ENCODE results near the gene CHN2.

CHN2 gene

DNA sequence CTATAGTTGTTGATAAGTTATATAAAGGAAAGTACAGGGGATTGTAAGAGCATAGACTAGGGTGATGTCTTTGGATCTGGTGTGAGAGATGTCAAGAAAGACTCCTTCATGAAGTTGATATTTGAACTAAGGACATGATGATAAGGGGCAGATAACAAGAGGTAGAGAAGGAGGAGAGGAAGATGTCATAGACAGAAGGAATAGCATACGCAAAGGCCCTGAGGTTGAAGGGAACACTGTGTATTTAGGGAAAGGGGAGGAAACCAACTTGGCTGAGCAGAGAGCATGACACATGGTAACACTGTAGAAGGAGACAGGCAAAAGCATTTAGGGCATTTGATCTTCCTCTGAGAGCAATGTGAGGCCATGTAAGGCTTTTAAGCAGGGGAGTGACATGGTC lies 170.8 kb downstream of the CHN2 start:
- no peak for ATAC-seq
- TF ChIP-seq CSDC2 (CRISPR knock-in tag; IDR thresholded peaks at IDR 0.05) (no peak), SNAI2 (CRISPR knock-in tag; IDR thresholded peaks at IDR 0.05) (no peak), ESRRG (CRISPR knock-in tag; IDR thresholded peaks at IDR 0.05) (no peak), ZNF70 (CRISPR knock-in tag; IDR thresholded peaks at IDR 0.05) (peak; percentile 81), ZNF8 (CRISPR knock-in tag; IDR thresholded peaks at IDR 0.05) (no peak), TOX (CRISPR knock-in tag; IDR thresholded peaks at IDR 0.05; ENCODE audit: borderline replicate concordance) (no peak), ISL1 (CRISPR knock-in tag; IDR thresholded peaks at IDR 0.05) (no peak), ARNTL (CRISPR knock-in tag; IDR thresholded peaks at IDR 0.05; ENCODE audit: borderline replicate concordance, low read depth) (no peak)
- TF ChIP-seq, protein P1, sequence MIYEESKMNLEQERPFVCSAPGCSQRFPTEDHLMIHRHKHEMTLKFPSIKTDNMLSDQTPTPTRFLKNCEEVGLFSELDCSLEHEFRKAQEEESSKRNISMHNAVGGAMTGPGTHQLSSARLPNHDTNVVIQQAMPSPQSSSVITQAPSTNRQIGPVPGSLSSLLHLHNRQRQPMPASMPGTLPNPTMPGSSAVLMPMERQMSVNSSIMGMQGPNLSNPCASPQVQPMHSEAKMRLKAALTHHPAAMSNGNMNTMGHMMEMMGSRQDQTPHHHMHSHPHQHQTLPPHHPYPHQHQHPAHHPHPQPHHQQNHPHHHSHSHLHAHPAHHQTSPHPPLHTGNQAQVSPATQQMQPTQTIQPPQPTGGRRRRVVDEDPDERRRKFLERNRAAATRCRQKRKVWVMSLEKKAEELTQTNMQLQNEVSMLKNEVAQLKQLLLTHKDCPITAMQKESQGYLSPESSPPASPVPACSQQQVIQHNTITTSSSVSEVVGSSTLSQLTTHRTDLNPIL (CRISPR knock-in tag; IDR thresholded peaks at IDR 0.05; ENCODE audit: low read depth), result no peak

DNA sequence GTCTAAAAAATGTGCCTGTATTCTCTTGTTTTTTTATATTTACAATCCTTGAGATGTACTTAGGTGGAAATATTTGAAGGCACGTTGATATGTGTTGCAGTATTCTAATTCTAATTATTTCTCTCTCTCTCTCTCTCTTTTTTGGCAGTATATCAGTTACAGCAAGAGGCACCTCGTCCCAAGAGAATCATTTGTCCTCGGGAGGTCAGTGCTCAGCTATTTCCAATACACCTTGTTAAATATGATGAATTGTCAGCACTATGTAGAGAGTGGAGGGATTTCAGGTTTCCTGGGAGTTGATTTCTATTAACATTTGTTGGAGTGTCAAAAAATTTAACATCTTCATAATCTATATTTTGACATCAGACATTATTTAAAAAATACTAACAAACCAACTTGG lies 173.2 kb downstream of the CHN2 start:
- ATAC-seq, result no peak
- TF ChIP-seq ZC3H10 (CRISPR knock-in tag; IDR thresholded peaks at IDR 0.05) (no peak), RARB (CRISPR knock-in tag; IDR thresholded peaks at IDR 0.05) (no peak)

DNA sequence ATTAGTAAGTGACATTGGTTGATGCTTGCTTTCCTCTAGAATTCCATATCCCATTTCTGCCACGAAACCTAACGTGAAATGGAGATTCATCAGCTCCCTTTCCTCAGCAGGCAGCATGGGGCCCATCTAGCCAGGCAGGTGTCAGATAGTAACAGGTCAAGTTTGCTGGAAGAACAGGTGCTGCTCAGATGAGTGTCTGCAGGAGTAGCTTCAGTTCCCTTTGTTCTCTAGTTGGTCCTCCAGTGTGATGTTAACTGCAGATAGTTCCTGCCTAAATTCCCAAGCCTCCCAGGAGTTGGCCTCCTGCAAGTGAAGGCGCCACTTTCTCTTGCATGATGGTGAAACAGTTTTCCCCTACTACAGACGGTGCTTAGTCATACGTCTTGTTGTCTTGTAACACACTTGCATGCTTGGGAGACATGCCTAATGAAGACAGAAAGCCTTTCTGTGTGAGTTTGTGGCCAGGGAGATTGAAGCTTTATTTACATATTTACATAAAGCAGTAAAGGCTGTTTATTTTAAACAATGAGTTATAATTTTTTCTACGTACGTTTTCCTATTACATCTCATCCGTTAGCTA lies 175.4 kb downstream of the CHN2 start:
- no peak for ATAC-seq
- no peak for TF ChIP-seq RARB (CRISPR knock-in tag; IDR thresholded peaks at IDR 0.05)
- no peak for TF ChIP-seq ARNTL (CRISPR knock-in tag; IDR thresholded peaks at IDR 0.05; ENCODE audit: borderline replicate concordance, low read depth)
- no peak for TF ChIP-seq ESRRG (CRISPR knock-in tag; IDR thresholded peaks at IDR 0.05)
- no peak for TF ChIP-seq TOX (CRISPR knock-in tag; IDR thresholded peaks at IDR 0.05; ENCODE audit: borderline replicate concordance)
- TF ChIP-seq, protein P2, sequence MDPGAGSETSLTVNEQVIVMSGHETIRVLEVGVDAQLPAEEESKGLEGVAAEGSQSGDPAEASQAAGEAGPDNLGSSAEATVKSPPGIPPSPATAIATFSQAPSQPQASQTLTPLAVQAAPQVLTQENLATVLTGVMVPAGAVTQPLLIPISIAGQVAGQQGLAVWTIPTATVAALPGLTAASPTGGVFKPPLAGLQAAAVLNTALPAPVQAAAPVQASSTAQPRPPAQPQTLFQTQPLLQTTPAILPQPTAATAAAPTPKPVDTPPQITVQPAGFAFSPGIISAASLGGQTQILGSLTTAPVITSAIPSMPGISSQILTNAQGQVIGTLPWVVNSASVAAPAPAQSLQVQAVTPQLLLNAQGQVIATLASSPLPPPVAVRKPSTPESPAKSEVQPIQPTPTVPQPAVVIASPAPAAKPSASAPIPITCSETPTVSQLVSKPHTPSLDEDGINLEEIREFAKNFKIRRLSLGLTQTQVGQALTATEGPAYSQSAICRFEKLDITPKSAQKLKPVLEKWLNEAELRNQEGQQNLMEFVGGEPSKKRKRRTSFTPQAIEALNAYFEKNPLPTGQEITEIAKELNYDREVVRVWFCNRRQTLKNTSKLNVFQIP (CRISPR knock-in tag; IDR thresholded peaks at IDR 0.05; ENCODE audit: borderline replicate concordance, low read depth), result no peak
- TF ChIP-seq OSR1 (CRISPR knock-in tag; IDR thresholded peaks at IDR 0.05), result no peak
- no peak for TF ChIP-seq TCF4 (CRISPR knock-in tag; IDR thresholded peaks at IDR 0.05; ENCODE audit: borderline replicate concordance)
- TF ChIP-seq ZNF70 (CRISPR knock-in tag; IDR thresholded peaks at IDR 0.05), result no peak
- TF ChIP-seq CSDC2 (CRISPR knock-in tag; IDR thresholded peaks at IDR 0.05), result no peak

DNA sequence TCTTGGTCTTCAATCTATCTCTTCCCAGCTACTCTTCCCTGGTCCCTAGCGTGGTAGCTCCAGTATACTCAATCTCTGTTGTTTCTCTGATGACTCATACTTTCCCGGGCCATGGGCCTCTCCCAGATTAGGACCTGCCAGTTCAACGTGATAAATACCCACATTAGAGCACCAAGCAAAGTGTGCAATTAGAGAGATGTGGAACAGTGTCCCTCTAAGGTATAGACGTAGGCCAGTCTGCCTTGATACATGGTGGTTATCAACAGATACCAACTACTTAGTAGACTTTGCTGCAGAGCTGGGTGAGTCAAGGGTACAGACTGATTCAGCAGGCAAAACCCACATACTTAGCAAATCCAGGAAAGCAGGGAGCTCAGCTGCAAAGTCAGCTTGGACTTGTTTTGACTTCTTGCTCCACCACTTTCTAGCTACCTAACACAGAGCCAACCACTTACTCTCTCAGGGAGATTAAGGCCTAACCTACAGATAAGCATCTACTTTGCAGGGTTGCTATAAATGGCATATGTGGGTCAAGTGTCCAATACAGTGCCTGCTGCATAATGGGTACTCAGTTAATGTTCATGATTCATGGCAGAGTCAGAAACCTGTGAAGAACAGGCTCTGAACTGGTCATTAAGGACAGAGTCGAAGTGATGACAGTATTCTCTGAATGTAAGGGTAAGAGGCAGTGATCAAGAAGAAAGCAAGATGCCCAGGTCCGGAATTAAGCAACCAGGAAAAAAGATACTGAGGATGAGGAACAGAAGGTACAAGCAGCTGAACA lies 176.1 kb downstream of the CHN2 start:
- TF ChIP-seq, protein P3, sequence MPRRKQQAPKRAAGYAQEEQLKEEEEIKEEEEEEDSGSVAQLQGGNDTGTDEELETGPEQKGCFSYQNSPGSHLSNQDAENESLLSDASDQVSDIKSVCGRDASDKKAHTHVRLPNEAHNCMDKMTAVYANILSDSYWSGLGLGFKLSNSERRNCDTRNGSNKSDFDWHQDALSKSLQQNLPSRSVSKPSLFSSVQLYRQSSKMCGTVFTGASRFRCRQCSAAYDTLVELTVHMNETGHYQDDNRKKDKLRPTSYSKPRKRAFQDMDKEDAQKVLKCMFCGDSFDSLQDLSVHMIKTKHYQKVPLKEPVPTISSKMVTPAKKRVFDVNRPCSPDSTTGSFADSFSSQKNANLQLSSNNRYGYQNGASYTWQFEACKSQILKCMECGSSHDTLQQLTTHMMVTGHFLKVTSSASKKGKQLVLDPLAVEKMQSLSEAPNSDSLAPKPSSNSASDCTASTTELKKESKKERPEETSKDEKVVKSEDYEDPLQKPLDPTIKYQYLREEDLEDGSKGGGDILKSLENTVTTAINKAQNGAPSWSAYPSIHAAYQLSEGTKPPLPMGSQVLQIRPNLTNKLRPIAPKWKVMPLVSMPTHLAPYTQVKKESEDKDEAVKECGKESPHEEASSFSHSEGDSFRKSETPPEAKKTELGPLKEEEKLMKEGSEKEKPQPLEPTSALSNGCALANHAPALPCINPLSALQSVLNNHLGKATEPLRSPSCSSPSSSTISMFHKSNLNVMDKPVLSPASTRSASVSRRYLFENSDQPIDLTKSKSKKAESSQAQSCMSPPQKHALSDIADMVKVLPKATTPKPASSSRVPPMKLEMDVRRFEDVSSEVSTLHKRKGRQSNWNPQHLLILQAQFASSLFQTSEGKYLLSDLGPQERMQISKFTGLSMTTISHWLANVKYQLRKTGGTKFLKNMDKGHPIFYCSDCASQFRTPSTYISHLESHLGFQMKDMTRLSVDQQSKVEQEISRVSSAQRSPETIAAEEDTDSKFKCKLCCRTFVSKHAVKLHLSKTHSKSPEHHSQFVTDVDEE (CRISPR knock-in tag; IDR thresholded peaks at IDR 0.05), result no peak
- no peak for TF ChIP-seq GLIS3 (CRISPR knock-in tag; IDR thresholded peaks at IDR 0.05)
- peak; percentile 70 for TF ChIP-seq ISL1 (CRISPR knock-in tag; IDR thresholded peaks at IDR 0.05)
- peak; percentile 37; the same call in 1 of the 3 replicates for ATAC-seq

DNA sequence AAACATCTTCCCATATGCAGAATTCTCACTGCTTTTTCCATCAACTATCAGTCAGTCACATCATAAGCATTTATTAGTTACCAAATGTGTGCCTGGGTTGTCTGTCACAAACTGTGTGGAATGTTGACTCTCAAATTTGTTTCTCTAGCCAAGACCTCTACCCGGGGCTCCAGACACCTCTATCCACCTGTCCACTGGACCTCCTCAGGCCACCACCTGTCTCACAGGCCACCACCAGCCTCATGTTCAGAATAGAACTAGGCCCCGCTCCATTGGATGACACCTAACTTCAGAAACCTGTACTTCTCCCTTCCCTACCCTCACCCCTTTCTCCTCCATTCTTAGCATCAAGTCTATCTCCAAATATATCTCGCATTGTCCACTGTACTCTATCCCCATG lies 176.9 kb downstream of the CHN2 start:
- ATAC-seq, result no peak
- no peak for TF ChIP-seq RARB (CRISPR knock-in tag; IDR thresholded peaks at IDR 0.05)
- no peak for TF ChIP-seq ESRRG (CRISPR knock-in tag; IDR thresholded peaks at IDR 0.05)
- TF ChIP-seq CSDC2 (CRISPR knock-in tag; IDR thresholded peaks at IDR 0.05), result no peak
- TF ChIP-seq ZNF8 (CRISPR knock-in tag; IDR thresholded peaks at IDR 0.05), result no peak
- TF ChIP-seq TOX (CRISPR knock-in tag; IDR thresholded peaks at IDR 0.05; ENCODE audit: borderline replicate concordance), result no peak
- TF ChIP-seq OSR1 (CRISPR knock-in tag; IDR thresholded peaks at IDR 0.05), result no peak
- TF ChIP-seq ARNTL (CRISPR knock-in tag; IDR thresholded peaks at IDR 0.05; ENCODE audit: borderline replicate concordance, low read depth), result no peak
- TF ChIP-seq ISL1 (CRISPR knock-in tag; IDR thresholded peaks at IDR 0.05), result no peak
- TF ChIP-seq, protein P2 (CRISPR knock-in tag; IDR thresholded peaks at IDR 0.05; ENCODE audit: borderline replicate concordance, low read depth), result no peak

All from SK-N-SH treated with all-trans-retinoic acid at 6 μM for 48 hours (cell line).